HepG2 (cell line): ENCODE results near the gene DLX5. TPM values are rescaled to one million over a fixed set of nuclear protein-coding genes. Genes with fewer than 3 reads are reported as not detected.

ENCODE experiments used
- BHLHE40 ChIP-seq: IDR thresholded peaks from 2 replicates; pipeline ENCODE4 v1.6.1; 2011; ENCODE audit warnings: low read length, improper control_type of control experiment
- CHD4 ChIP-seq: fragments of 200-600 bp; sonication (generic); IDR thresholded peaks from 2 replicates; pipeline ENCODE4 v1.7.0; 2017; ENCODE audit warnings: mild to moderate bottlenecking, low read length, borderline replicate concordance
- CREBL2 ChIP-seq: sonication (generic); formaldehyde crosslinking; IDR thresholded peaks from 2 replicates; pipeline ENCODE4 v1.8.1; 2023; ENCODE audit warnings: missing genetic modification reagents, mild to moderate bottlenecking, borderline replicate concordance
- CREM ChIP-seq, 2 experiments: sonication (generic) in 1 of 2; formaldehyde crosslinking in 1 of 2; IDR thresholded peaks; 2 replicates each; pipeline versions ENCODE4 v1.4.0 to v1.6.1; 2016 to 2020; ENCODE audit warnings: antibody characterized with exemption in 1 of 2, mild to moderate bottlenecking in 1 of 2, missing genetic modification reagents in 1 of 2
- GMEB1 ChIP-seq: sonication (generic); formaldehyde crosslinking; IDR thresholded peaks from 2 replicates; pipeline ENCODE4 v1.5.1; 2020; ENCODE audit warnings: missing genetic modification reagents, mild to moderate bottlenecking, borderline replicate concordance
- NFE2L1 ChIP-seq: sonication (generic); formaldehyde crosslinking; IDR thresholded peaks from 2 replicates; pipeline ENCODE4 v1.4.0; 2020; ENCODE audit warnings: missing genetic modification reagents, mild to moderate bottlenecking, borderline replicate concordance
- PATZ1 ChIP-seq: sonication (generic); formaldehyde crosslinking; IDR thresholded peaks from 2 replicates; pipeline ENCODE4 v1.4.0; 2020; ENCODE audit warnings: missing genetic modification reagents
- RARA ChIP-seq: IDR thresholded peaks from 2 replicates; pipeline ENCODE4 v1.6.1; 2016; ENCODE audit warnings: missing genetic modification reagents, missing compliant biosample characterization
- SALL1 ChIP-seq: sonication (generic); formaldehyde crosslinking; IDR thresholded peaks from 2 replicates; pipeline ENCODE4 v1.8.0; 2022; ENCODE audit warnings: mild to moderate bottlenecking, missing genetic modification reagents
- SIX4 ChIP-seq: sonication (generic); formaldehyde crosslinking; IDR thresholded peaks from 2 replicates; pipeline ENCODE4 v1.4.0; 2020; ENCODE audit warnings: missing genetic modification reagents
- SOX5 ChIP-seq: IDR thresholded peaks from 2 replicates; pipeline ENCODE4 v1.6.1; 2016; ENCODE audit warnings: borderline replicate concordance
- SOX6 ChIP-seq, 2 experiments: fragments of 450-650 bp in 1 of 2; sonication (generic) in 1 of 2; formaldehyde crosslinking in 1 of 2; IDR thresholded peaks; 2 replicates each; pipeline versions ENCODE4 v1.4.0 to v1.6.1; 2017 to 2020; ENCODE audit warnings: antibody characterized with exemption in 1 of 2, mild to moderate bottlenecking in 1 of 2, missing genetic modification reagents in 1 of 2
- TEF ChIP-seq: sonication (generic); formaldehyde crosslinking; IDR thresholded peaks from 2 replicates; pipeline ENCODE4 v1.5.0; 2020; ENCODE audit warnings: missing genetic modification reagents
- TFDP2 ChIP-seq: sonication (generic); formaldehyde crosslinking; IDR thresholded peaks from 2 replicates; pipeline ENCODE4 v1.4.0; 2020; ENCODE audit warnings: missing genetic modification reagents
- ZBTB25 ChIP-seq: IDR thresholded peaks from 2 replicates; pipeline ENCODE4 v1.6.1; 2018; ENCODE audit warnings: missing genetic modification reagents
- ZC3H4 ChIP-seq: sonication (generic); formaldehyde crosslinking; IDR thresholded peaks from 2 replicates; pipeline ENCODE4 v1.4.0; 2020; ENCODE audit warnings: missing genetic modification reagents, borderline replicate concordance
- ZNF264 ChIP-seq: sonication (generic); formaldehyde crosslinking; IDR thresholded peaks from 2 replicates; pipeline ENCODE4 v1.4.0; 2020; ENCODE audit warnings: missing genetic modification reagents
- ZNF503 ChIP-seq: sonication (generic); formaldehyde crosslinking; IDR thresholded peaks from 2 replicates; pipeline ENCODE4 v1.4.0; 2020; ENCODE audit warnings: missing genetic modification reagents
- polyA plus RNA-seq, 8 experiments: library from polyadenylated mRNA; depleted of rRNA in 3 of 8; stranded (reverse) in 7 of 8; unstranded in 1 of 8; fragments of >200 nt; fragmentation: Illumina TruSeq in 4 of 8; extraction: Trizol in 4 of 8; gene quantifications; 2 replicates each; pipeline versions ENCODE4 v1.2.1 to v1.2.3, GENCODE V29; 2011 to 2016; ENCODE audit warnings: low read depth in 4 of 8, missing spikeins in 1 of 8, mixed read lengths in 1 of 8; ENCODE audit not compliant: insufficient read depth in 1 of 8
- total RNA-seq, 5 experiments: library from RNA; depleted of rRNA; stranded (reverse); fragments of >200 nt; fragmentation: Illumina TruSeq; extraction: Trizol; gene quantifications; 2 replicates each; pipeline ENCODE4 v1.2.3, GENCODE V29; 2016; ENCODE audit warnings: low read depth in 1 of 5

Gene DLX5
- total and polyA plus RNA-seq, 2 of the 13 experiments (the other 11 are each of a cell fraction or from before 2014, with no cell fraction given): not detected

GRCh38 chr7:96970739-96971138 is 53.9 kb downstream of the DLX5 start (continued):
- TF ChIP-seq ZNF503 (CRISPR knock-in tag) (peak; percentile 79), ZC3H4 (CRISPR knock-in tag) (no peak), RARA (CRISPR knock-in tag) (peak; percentile 96), BHLHE40 (peak; percentile 76), TEF (CRISPR knock-in tag) (peak; percentile 89; the same call in 1 of the 2 replicates), CHD4 (peak; percentile 45; the same call in 1 of the 2 replicates), CREM (IDR thresholded peaks at IDR 0.05) (peak; percentile 76), CREM (CRISPR knock-in tag; IDR thresholded peaks at IDR 0.05) (no peak), SOX5 (peak; percentile 95), PATZ1 (CRISPR knock-in tag) (peak; percentile 81), ZNF264 (CRISPR knock-in tag) (peak; percentile 15; the same call in 1 of the 2 replicates), SOX6 (IDR thresholded peaks at IDR 0.05) (no peak), SOX6 (CRISPR knock-in tag; IDR thresholded peaks at IDR 0.05) (peak; percentile 97), ZBTB25 (CRISPR knock-in tag) (0 out of 2 replicates have a peak, but pooled peaks have one; percentile 46), SIX4 (peak; percentile 10; the same call in 1 of the 2 replicates), NFE2L1 (CRISPR knock-in tag) (no peak), CREBL2 (CRISPR knock-in tag) (no peak), GMEB1 (CRISPR knock-in tag) (peak; percentile 38; the same call in 1 of the 2 replicates), SALL1 (CRISPR knock-in tag) (peak; percentile 91), TFDP2 (CRISPR knock-in tag) (no peak)
